Activated CD8-positive, alpha-beta T cell treated with anti-CD3 and anti-CD28 coated beads, Interleukin-2, amount 10 ng/mL, durations not matched to agents 7 days and 5 days (primary cell): ENCODE measurements around the gene KCTD12. TPM values are rescaled to one million over a fixed set of nuclear protein-coding genes. Genes with fewer than 3 reads are reported as not detected.

Experiments used
- ATAC-seq: fragments of 150-1000 bp; cut with Tn5 transposase; one replicate; pipeline ENCODE4 v1.10.0; 2021; ENCODE audit warnings: moderate library complexity
- CTCF ChIA-PET: fragments of 350-600 bp; sonication (Branson Sonifier 250); formaldehyde crosslinking; loops from one replicate; lab custom pipeline; 2021; ENCODE audit warnings: antibody characterized with exemption; lab: Charles Lee
- POLR2A ChIA-PET: fragments of 350-600 bp; sonication (Branson Sonifier 250); formaldehyde crosslinking; loops from one replicate; lab custom pipeline; 2021; ENCODE audit warnings: antibody characterized with exemption; lab: Charles Lee
- DNase-seq: peaks from one replicate; pipeline ENCODE4 v3.0.0-alpha.2; 2020
- H3K27ac Mint-ChIP-seq: one replicate; pipeline ENCODE4 v1.8.0; 2021; ENCODE audit warnings: mild to moderate bottlenecking, mixed read lengths
- H3K27me3 Mint-ChIP-seq: one replicate; pipeline ENCODE4 v1.8.0; 2021; ENCODE audit warnings: low read depth, mixed read lengths
- H3K36me3 Mint-ChIP-seq: one replicate; pipeline ENCODE4 v1.8.0; 2021; ENCODE audit warnings: low read depth, mixed read lengths
- H3K4me1 Mint-ChIP-seq: one replicate; pipeline ENCODE4 v1.8.0; 2021; ENCODE audit warnings: low read depth, mixed read lengths
- H3K4me3 Mint-ChIP-seq: one replicate; pipeline ENCODE4 v1.8.0; 2021; ENCODE audit warnings: mild to moderate bottlenecking, mixed read lengths
- H3K9me3 Mint-ChIP-seq: one replicate; pipeline ENCODE4 v1.8.0; 2022; ENCODE audit warnings: mixed read lengths; ENCODE audit not compliant: insufficient read depth
- total RNA-seq, 2 experiments: library from RNA; stranded (reverse); gene quantifications; one replicate each; pipeline ENCODE4 v1.2.3, GENCODE V29; 2021

Gene KCTD12
- total RNA-seq, 2 experiments from 2014 or later = 5.8 to 6.3 TPM

DNA sequence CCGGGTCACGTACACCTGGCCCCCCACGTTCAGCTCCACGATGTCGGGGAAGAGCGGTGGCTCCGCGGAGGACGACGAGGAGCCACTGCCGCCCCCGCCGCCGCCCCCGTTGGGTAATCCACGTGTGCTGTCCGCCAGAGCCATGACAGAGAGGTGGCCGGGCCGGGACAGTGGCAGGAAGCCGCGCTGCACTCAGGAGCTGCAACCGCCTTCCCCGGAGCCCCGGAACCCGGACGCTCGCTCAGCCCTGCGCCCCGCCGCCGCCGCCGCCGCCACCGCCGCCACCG, 257 bp downstream of the KCTD12 start:
- CTCF ChIA-PET = interaction anchor here (0.9 to 2.3 kb wide), 15 partner anchors 9 to 1011 kb away, joined by 3 to 13 read pairs (median 5); partner anchors contain the start of gene CLN5
- peaks cover 6% of the 10 kb centered on the region for H3K36me3 Mint-ChIP-seq
- peak overlapping the region; percentile 80 for H3K4me3 Mint-ChIP-seq
- POLR2A ChIA-PET = interaction anchor here (1.0 to 1.2 kb wide), 2 partner anchors 12 to 140 kb away, joined by 3 to 4 read pairs; no protein-coding TSS in a partner anchor
- H3K9me3 Mint-ChIP-seq = no peaks in the 10 kb centered on the region
- H3K4me1 Mint-ChIP-seq = peaks cover 33% of the 10 kb centered on the region
- ATAC-seq = no peak
- DNase-seq = no peak
- H3K27me3 Mint-ChIP-seq = peaks cover 27% of the 10 kb centered on the region
- peak overlapping the region; percentile 71 for H3K27ac Mint-ChIP-seq

DNA sequence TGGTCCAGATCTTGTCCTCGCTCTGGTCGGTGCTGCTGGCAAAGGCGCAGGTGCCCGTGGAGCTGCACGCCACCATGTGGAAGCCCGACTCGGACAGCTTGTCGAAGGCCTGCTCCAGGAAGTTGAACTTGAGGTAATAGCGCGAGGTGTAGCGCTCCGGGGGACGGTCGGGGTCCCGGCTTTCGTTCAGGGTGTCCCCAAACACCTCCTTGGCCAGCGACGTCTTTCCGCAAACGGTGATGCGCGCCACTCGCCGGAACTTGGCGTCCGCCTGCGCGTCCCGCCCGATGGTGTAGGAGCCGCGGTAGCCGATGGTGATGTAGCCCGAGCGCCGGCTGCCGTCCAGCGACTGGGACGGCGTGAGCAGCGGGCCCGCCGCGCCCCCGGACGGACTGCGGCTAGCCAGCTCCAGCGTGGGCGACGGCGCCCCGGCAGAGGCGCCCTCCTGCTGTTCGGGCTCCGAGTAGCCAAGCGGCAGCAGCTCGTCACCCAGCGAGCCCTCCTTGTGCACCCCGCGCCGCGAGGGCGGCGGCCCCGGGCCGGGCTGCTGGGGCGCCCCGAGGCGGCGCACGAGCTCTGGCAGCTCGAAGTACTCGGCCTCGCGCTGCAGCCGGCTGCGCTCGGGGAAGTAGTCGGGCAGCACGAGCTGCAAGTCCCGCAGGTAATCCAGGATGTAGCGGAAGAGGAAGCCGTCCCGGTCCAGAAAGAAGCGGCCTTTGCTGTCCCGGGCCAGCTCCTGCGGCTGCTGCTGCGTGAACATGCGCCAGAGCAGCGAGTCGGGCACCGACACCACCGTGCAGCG, 801 bp downstream of the KCTD12 start:
- POLR2A ChIA-PET = interaction anchor here (1.0 to 1.2 kb wide), 2 partner anchors 11 to 814 kb away, joined by 3 to 4 read pairs; no protein-coding TSS in a partner anchor
- Mint-ChIP-seq H3K4me1 (peaks cover 35% of the 10 kb centered on the region), H3K27me3 (peaks cover 25% of the 10 kb centered on the region), H3K4me3 (peak overlapping the region; percentile 85), H3K36me3 (peaks cover 6% of the 10 kb centered on the region), H3K9me3 (no peaks in the 10 kb centered on the region), H3K27ac (peak overlapping the region; percentile 83)
- CTCF ChIA-PET = interaction anchor here (0.6 to 2.3 kb wide), 22 partner anchors 9 to 1092 kb away, joined by 3 to 13 read pairs (median 4); partner anchors contain the start of gene CLN5
- ATAC-seq (peak; percentile 72), DNase-seq (peak; percentile 65)

DNA sequence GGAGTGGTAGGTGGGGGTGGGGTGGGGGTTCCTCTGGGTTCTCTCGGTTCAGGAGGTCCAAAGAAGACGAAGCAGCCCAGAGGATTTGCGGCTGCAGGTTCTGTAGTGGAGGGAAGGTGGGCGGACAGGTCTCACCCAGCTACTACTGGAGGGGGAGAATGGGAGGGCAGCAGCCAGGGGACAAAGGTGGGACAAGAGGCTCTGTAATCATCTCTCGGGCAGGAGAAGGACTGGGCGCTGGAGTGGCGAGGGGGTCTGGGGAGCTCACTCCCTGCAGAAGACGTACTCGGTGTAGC, 1.4 kb downstream of the KCTD12 start:
- peaks cover 21% of the 10 kb centered on the region for H3K27me3 Mint-ChIP-seq
- POLR2A ChIA-PET = interaction anchor here (1.0 to 1.2 kb wide), 2 partner anchors 10 to 814 kb away, joined by 3 to 4 read pairs; no protein-coding TSS in a partner anchor
- ATAC-seq = no peak

DNA sequence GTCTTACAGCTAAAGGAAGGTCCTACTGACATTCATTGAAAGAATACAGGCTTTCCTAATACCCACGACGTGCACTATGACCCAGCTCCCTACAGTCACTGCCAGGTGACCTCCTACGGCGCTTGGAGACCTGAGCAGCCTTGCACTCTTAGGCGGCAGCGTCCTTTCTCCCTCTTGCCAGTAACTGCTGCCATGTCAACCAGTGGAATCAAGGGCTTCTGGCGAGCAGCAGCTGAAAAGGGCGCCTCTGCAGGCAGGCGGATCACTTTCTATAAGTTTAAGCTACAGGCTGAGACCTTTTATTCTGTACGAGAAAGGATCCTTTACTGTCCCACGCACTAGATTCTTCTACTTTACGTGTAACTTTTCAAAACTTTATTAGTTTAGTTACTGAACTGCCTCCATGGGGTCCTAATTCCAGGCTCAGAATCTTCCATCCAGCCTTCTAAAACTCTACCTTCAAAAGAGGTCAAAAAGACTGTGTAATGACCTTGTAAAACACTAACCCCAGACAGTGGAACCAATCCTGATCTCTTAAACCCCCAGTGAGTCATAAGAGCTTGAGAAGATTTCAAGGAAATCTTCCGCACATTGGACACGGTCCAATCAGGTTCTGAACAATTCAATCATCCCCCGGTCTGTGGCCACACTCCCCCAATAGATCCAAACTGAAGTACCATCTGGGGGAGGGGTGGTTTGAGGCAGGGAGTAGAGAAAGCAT, 1.9 kb downstream of the KCTD12 start:
- POLR2A ChIA-PET = interaction anchor here (0.6 to 1.2 kb wide), 2 partner anchors 108 to 815 kb away, joined by 3 to 4 read pairs; partner anchors contain the start of gene CLN5
- Mint-ChIP-seq H3K4me1 (peaks cover 46% of the 10 kb centered on the region), H3K9me3 (no peaks in the 10 kb centered on the region), H3K4me3 (peak overlapping the region; percentile 85), H3K27ac (peak overlapping the region; percentile 83), H3K36me3 (peaks cover 6% of the 10 kb centered on the region), H3K27me3 (peaks cover 17% of the 10 kb centered on the region)
- no peak for ATAC-seq
- DNase-seq = peak; percentile 27
- CTCF ChIA-PET = interaction anchor here (1.0 to 2.3 kb wide), 14 partner anchors 10 to 1091 kb away, joined by 3 to 13 read pairs (median 5); no protein-coding TSS in a partner anchor

More for the DNA sequence above, 1.4 kb downstream of the KCTD12 start:
- CTCF ChIA-PET = interaction anchor here (0.6 to 2.3 kb wide), 18 partner anchors 10 to 1091 kb away, joined by 3 to 13 read pairs (median 5); no protein-coding TSS in a partner anchor
- Mint-ChIP-seq H3K4me3 (peak overlapping the region; percentile 85), H3K27ac (peak overlapping the region; percentile 83), H3K36me3 (peaks cover 6% of the 10 kb centered on the region), H3K9me3 (no peaks in the 10 kb centered on the region), H3K4me1 (peaks cover 40% of the 10 kb centered on the region)
- no peak for DNase-seq

DNA sequence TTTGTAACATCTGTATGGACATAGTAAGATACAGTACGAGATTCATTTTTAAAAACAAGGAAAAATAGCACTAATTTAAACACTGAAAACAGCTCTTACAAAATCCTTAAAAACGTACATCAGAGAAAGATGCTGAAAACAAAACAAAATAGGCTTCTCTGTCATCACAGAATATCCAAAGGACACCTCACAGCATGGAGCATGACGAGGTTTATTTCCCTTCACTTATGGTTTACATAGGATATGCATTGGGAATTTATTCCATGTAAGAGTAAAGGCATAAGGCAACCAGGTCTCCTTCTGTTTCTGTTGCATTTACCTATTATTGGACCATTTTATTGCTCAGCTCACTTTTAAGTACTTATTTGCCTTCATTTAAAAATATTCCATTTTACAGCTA, 3.0 kb downstream of the KCTD12 start:
- no peak for DNase-seq
- peaks cover 11% of the 10 kb centered on the region for H3K27me3 Mint-ChIP-seq
- ChIA-PET CTCF (interaction anchor here (0.9 to 2.2 kb wide), 5 partner anchors 10 to 1007 kb away, joined by 3 to 8 read pairs (median 5); no protein-coding TSS in a partner anchor), POLR2A (no interaction called here)
- H3K4me3 Mint-ChIP-seq = no peak overlapping the region
- H3K4me1 Mint-ChIP-seq = peaks cover 51% of the 10 kb centered on the region
- H3K9me3 Mint-ChIP-seq = no peaks in the 10 kb centered on the region
- ATAC-seq = no peak
- H3K27ac Mint-ChIP-seq = no peak overlapping the region
- H3K36me3 Mint-ChIP-seq = peaks cover 6% of the 10 kb centered on the region

DNA sequence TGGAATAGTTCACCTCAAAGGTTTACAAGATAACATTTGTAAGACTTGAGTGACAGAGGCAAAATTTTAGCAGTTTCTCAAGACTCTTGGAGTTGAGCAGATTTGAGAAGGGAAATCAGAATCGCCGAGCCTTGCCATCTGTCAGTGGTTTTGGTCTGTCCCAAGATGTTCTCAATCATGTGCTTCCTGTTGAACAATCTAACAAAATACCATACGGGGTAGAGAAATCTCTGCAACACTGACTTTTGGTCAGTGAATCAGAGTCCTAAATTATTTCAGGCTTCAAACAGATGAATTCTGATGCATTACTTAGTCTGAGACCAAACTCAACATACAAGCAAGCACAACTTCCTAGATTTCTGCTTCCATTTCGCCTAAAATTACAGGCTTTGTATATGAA, 3.8 kb downstream of the KCTD12 start:
- CTCF ChIA-PET = interaction anchor here (0.9 to 2.2 kb wide), 3 partner anchors 9 to 1006 kb away, joined by 3 to 6 read pairs (median 3); no protein-coding TSS in a partner anchor
- no peak overlapping the region for H3K4me3 Mint-ChIP-seq

DNA sequence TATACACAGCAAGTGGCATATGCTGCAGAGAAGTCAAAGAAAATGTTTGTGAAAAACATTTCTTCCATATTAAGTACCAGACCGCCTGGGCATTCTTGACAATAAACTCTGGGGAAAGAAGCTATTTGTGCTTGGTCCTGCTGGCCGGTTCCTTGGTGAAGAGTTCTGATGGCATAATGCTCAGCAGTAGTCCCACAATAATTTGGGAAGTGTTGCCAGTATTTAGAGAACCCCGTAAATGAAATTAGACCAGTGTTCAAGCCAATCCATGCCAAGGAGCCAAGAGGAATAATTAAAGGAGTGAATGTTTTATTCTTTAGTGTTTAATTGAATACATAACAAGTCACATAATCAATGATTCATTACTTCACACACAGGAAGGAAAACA, 6.3 kb downstream of the KCTD12 start:
- Mint-ChIP-seq H3K4me1 (peaks cover 37% of the 10 kb centered on the region), H3K4me3 (no peak overlapping the region), H3K27ac (peak overlapping the region; percentile 72), H3K27me3 (peaks cover 3% of the 10 kb centered on the region), H3K36me3 (peaks cover 6% of the 10 kb centered on the region), H3K9me3 (no peaks in the 10 kb centered on the region)
- ATAC-seq (no peak), DNase-seq (no peak)
- CTCF ChIA-PET = interaction anchor here (0.6 to 2.0 kb wide), 5 partner anchors 9 to 1010 kb away, joined by 3 to 10 read pairs (median 4); no protein-coding TSS in a partner anchor
- POLR2A ChIA-PET = interaction anchor here (1.5 kb wide), 1 partner anchor 112 kb away, joined by 6 read pairs; the partner anchor contains the start of gene CLN5

More for the DNA sequence above, 3.8 kb downstream of the KCTD12 start:
- Mint-ChIP-seq H3K27ac (no peak overlapping the region), H3K9me3 (no peaks in the 10 kb centered on the region), H3K27me3 (peaks cover 6% of the 10 kb centered on the region), H3K4me1 (peaks cover 50% of the 10 kb centered on the region), H3K36me3 (peaks cover 6% of the 10 kb centered on the region)
- POLR2A ChIA-PET = no interaction called here
- ATAC-seq (no peak), DNase-seq (no peak)

DNA sequence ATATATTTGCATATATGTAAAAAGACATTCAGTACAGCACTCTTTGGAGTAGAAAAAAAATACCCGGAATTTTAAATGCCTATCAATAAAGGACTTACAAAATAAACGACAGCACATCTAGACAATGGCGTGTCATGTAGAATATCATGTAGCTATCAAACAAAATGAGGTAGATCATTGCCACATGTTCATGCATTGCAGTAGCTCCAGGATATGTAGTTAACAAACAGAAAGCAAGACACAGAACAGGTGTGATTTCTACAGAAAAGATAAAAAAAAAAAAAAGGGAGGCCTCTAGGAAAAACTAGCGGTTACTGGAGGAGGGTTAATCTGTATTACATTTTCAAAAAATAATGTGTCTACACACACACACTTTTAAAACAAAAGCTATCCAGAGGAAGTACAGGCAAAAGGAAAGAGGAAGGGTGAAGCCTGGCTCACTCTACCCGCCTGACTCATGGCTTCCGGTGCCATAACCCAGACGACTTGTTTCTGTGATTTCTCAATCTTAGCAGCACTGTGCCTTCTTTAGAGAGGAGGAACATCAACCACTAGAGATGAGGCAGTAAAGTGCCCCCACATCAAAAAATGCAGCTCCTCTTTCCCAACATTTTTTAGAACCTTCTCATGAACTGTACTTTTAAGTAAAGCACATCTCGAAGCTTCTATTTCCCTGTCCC, 6.9 kb downstream of the KCTD12 start:
- ChIA-PET CTCF (interaction anchor here (0.6 to 2.0 kb wide), 6 partner anchors 10 to 1010 kb away, joined by 3 to 10 read pairs (median 4); no protein-coding TSS in a partner anchor), POLR2A (interaction anchor here (0.6 to 1.5 kb wide), 2 partner anchors 113 to 853 kb away, joined by 3 to 6 read pairs; partner anchors contain the start of gene CLN5)
- Mint-ChIP-seq H3K27ac (peak overlapping the region; percentile 72), H3K27me3 (peaks cover 3% of the 10 kb centered on the region), H3K4me1 (peaks cover 32% of the 10 kb centered on the region), H3K9me3 (no peaks in the 10 kb centered on the region), H3K4me3 (peak overlapping the region; percentile 63), H3K36me3 (peaks cover 4% of the 10 kb centered on the region)
- ATAC-seq (peak; percentile 98), DNase-seq (peak; percentile 75)

DNA sequence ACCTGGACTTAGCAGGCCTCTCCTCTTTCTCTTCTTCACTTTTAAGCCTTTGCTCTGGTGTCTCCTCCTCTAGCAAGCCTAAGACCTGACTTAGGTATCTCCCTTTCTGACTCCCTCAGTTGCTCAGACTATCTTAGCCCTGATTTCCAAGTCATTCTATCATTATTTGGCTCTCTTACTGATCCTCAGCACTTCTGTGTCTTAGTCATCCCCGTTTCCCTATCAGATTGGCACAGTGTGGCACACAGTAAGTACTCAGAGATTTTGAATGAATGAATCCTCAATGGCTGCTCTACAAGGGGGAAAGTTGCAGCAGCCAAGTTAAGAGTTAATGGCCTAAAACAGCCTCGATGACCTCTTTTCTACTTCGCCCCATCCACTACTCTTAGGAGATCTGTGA, 8.2 kb downstream of the KCTD12 start:
- DNase-seq (no peak), ATAC-seq (no peak)
- Mint-ChIP-seq H3K9me3 (no peaks in the 10 kb centered on the region), H3K27me3 (peaks cover 6% of the 10 kb centered on the region), H3K36me3 (peaks cover 4% of the 10 kb centered on the region), H3K27ac (no peak overlapping the region), H3K4me3 (no peak overlapping the region), H3K4me1 (peaks cover 29% of the 10 kb centered on the region)
- ChIA-PET CTCF (interaction anchor here (1.3 to 2.0 kb wide), 2 partner anchors 26 to 55 kb away, joined by 5 to 10 read pairs; no protein-coding TSS in a partner anchor), POLR2A (no interaction called here)

DNA sequence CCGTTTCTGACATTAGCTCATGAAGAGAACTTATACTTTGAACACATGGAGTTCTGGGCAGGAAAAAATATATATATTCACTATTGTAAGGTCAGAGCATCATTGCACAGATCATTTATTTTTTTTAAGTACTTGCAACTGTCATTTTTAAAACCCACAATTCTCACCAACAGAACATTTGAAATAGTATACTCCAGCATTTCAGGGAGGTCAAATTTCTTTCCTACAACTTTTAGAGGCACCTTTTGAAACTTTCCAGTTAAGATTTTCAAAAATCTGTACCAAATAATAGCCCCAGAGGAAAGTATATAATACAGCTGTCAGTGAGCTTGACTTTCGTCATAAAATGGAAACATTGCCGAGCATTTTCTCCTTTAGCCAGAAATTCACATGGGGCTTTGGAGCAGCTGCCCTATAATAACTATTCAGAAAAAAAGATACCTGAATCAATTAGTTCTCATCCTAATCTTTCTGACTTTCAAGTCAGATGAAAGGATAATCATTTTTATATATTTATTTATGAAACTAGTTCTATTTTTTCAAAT, 10.9 kb downstream of the KCTD12 start:
- ChIA-PET CTCF (interaction anchor here (2.8 kb wide), 1 partner anchor 10 kb away, joined by 13 read pairs; the partner anchor contains the start of gene KCTD12), POLR2A (interaction anchor here (1.6 kb wide), 1 partner anchor 10 kb away, joined by 4 read pairs; no protein-coding TSS in a partner anchor)
- Mint-ChIP-seq H3K9me3 (no peaks in the 10 kb centered on the region), H3K36me3 (no peaks in the 10 kb centered on the region), H3K27ac (no peak overlapping the region), H3K4me3 (no peak overlapping the region), H3K4me1 (peaks cover 15% of the 10 kb centered on the region), H3K27me3 (peaks cover 12% of the 10 kb centered on the region)
- ATAC-seq (no peak), DNase-seq (no peak)
